GM18951 (cell line): ENCODE measurements around the gene USP20.

Source experiments
- POLR2A ChIP-seq: IDR thresholded peaks from 4 replicates; pipeline ENCODE4 v1.6.1; 2011; ENCODE audit warnings: mild to moderate bottlenecking; ENCODE audit not compliant: insufficient read length, insufficient read depth; ENCODE audit errors: extremely low read depth
- in situ Hi-C: fragments of 300-500 bp; cut with MboI; formaldehyde crosslinking; loops from one replicate; pipeline ENCODE4 v1.12.0; 2022; ENCODE audit warnings: low sequenced_read_pairs, mixed read lengths, inconsistent platforms; ENCODE audit not compliant: unreplicated experiment

The USP20 gene

DNA sequence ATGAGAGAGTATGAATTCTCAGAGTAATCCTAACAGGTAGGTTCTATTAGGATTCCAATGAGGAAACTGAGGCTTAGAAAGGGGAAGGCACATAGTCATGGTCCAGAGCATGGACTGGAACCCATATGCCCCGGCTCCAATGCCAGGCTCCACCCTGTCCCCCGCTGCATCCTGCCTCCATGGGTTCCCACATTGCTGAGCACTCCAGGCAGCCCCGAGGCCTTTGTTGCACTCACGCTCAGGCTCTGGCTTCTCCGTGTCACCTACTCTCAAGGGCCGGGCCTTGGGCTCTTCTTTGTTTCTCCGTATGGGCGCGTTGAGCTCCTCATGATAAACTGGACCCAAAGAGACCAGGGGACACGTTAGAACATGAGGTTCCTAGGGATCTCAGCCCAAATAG is 6.3 kb upstream of the USP20 start:
- in situ Hi-C loops = no loop called here

DNA sequence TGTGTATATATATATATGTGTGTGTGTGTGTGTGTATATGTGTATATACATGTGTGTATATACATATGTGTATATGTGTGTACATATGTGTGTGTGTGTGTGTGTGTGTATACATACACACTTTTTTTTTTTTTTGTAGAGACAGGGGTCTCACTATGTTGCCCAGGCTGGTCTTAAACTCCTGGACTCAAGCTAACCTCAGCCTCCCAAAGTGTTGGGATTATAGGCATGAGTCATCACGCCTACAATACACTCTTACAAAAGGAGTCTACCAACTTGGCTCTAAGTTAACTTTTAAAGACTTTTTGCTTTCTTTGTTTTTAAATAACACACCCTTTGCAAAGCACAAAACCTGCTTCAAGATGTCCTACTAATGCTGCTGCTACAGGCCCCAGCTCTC is 2.3 kb upstream of the USP20 start:
- in situ Hi-C loops = no loop called here
- TF ChIP-seq POLR2A = no peak

More for the DNA sequence above, 6.3 kb upstream of the USP20 start:
- TF ChIP-seq POLR2A = no peak

DNA sequence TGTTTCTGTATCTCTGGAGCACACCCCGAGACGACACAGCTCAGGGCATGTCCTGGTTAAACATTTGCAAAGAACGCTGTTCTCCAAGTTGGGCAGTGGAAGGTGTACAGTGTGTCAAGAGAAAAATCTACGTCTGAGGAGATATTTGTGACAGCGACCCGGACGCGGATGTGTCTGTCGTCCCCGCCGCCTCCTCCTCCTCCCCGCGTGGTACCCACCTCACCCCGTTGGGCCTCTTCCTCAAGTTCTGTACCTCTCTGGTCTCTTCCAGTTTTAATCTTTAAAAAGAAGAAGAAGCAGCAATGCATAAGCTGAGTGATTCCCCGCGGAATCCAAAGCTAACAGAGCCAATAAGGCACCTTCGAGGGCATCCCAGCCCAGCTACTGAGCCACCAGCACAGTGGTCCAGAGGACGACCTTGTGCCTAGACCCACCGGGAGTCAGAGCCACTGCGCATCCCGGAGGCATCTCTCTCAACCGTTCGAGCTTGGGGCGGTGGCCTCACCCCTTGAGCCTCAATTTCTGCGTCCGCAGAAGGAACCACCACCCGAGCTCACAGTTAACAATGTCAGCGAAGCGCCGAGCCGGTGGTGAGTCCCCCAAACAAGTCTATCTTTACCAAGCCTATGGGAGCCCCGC is 650 bp upstream of the USP20 start:
- TF ChIP-seq POLR2A = no peak
- in situ Hi-C loops = no loop called here

DNA sequence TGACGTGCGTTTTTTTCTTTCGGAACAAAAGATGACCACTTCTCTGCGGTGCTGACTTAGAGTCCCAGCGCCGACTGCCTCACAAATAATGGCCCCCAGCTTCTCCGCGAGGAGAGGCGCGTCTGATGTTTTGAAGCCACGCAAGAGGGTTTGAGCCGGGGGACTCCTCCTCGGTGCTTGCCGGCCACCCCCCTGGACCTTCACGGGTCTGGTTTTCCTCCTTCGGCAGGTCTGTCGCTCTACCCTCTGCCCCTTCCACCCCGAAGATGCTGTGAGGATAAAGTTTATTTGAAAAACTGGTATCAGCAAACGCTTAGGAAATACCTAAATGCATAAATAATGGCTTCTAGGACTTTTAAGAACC is 584 bp downstream of the USP20 start:
- TF ChIP-seq POLR2A = no peak
- in situ Hi-C loops = no loop called here

DNA sequence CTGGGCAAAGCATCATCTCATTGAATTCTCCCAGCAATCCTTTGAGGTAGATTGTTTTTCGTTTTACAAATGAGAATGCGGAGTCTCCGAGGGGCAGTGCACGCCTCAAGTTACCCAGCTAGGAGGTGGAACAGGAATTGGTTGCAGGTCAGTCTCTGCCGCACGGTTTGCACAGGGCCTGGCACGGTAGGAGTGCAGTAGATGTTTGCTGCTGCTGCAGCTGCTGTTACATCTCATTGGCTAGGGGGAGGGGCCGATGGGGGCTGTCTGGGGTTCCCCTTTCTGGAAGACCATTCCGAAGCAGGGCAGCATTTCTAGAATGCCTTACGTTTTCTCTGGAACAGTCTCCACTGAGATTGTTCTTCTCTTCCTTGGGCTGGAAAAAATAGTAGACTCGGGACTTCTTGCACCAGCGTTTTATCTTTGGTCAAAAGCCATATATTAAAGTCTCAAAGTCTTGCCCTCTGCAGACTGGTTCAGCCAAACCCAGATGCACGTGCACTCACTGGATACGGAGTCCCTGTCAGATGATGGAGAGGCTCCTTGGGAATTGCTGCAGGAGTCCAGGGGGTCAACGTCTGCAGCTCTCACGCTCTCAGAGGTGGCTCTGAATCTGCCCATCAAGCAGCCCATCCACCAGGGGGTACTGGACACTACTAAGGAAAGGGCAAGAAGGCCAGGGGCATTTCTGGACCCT is 1.2 kb downstream of the USP20 start:
- in situ Hi-C loops = no loop called here

DNA sequence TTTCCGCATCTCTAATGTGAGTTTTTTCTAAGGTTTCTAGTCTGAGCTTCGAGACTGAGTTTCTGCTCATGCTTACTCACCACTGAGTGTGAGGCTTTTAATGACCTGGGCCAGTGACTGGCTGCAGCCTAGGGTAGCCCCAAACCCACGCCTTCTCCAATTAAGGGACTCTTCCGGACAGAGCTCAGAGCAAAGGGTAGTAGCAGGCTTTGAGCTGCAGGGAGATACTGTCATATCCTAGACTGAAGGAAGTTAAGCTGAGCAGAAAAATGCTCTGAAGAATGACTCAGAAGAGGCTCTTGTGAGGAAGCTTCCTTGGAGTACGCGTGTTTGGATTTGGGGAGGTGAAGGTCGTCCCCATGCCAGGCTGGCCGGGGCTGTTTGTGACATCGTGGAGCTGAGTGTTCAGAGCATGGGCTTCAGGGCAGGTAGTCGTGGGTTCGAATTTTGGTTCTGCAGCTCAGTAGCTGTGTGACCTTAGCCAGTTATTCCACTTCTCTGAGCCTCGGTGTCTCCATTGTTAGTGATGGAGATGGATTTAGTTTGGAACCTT is 3.5 kb downstream of the USP20 start:
- in situ Hi-C loops = no loop called here

More for the DNA sequence above, 1.2 kb downstream of the USP20 start:
- TF ChIP-seq POLR2A = no peak

DNA sequence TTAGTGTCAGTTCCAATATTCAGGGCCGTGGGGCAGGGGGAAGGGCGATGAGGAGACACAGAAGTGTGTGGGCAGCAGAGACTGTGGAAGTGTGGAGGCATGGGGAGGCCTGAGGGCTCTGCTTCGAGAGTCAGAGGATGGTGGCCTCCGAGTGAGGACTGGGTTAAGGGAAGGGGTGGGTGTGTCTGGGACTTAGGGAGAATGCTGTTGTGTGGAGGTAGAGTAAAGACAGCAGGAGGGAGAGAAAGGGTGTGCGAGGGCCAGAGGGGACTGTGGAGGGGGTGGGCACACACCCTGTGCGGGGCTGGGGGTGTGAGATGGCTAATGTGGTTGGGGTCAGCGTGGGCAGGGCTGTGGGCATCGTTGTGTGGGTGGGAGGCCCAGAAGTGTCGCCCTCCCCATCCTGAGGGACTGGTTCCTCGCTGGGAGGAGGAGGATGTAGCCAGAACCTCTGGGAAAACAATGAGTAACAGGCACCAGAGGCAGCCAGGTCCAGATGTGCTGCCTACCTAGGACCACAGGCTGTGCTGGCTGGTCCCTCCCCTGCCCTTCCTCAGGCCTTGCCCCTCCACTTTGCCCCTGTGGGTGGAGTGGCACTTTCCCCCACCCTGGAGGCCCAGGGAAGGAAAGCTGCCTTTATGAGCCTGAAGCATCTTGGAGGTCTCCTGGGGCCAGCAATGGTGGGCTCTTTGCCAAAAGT is 4.2 kb downstream of the USP20 start:
- in situ Hi-C loops = no loop called here
- TF ChIP-seq POLR2A = no peak

More for the DNA sequence above, 3.5 kb downstream of the USP20 start:
- TF ChIP-seq POLR2A = no peak

GRCh38 chr9:129840034-129840433 is 4.8 kb downstream of the USP20 start:
- TF ChIP-seq POLR2A = no peak
- in situ Hi-C loops = no loop called here

DNA sequence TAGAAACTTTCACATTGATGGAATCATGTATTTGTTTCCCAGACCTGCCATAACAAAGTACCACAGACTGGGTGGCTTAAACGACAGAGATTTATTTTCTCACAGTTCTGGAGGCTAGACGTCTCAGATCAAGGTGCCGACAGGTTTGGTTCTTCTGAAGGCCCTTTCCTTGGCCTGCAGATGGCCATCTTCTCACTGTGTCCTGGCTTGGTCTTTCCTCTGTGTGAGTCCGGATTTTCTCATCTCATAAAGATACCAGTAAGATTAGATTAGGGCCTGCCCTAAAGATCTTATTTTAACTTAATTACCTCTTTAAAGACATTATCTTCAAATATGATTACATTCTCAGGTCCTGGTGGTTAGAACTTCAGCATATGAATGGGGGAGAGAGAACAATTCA is 5.8 kb downstream of the USP20 start:
- in situ Hi-C loops = no loop called here
- TF ChIP-seq POLR2A = no peak

- in situ Hi-C loops = no loop called here
- no peak for TF ChIP-seq POLR2A
Measured at GRCh38 chr9:129845373-129845772, 10.1 kb downstream of the USP20 start.

GRCh38 chr9:129848712-129849441 is 13.6 kb downstream of the USP20 start:
- no peak for TF ChIP-seq POLR2A
- in situ Hi-C loops = no loop called here

GRCh38 chr9:129849901-129850300 is 14.6 kb downstream of the USP20 start:
- in situ Hi-C loops = no loop called here

More at GRCh38 chr9:129849901-129850300, 14.6 kb downstream of the USP20 start:
- no peak for TF ChIP-seq POLR2A
